HG02623 (cell line): ENCODE results near the gene CGB1.
"Not testable (repeated sequence)": the region's sequence is repeated elsewhere in the genome, so short reads cannot be mapped to it uniquely, and the experiment has no call there.

Experiments used
- ATAC-seq: cut with Tn5 transposase; IDR thresholded peaks from one replicate; pipeline ENCODE4 v1.9.1; 2021; ENCODE audit warnings: moderate library complexity; ENCODE audit not compliant: unreplicated experiment

The CGB1 gene

DNA sequence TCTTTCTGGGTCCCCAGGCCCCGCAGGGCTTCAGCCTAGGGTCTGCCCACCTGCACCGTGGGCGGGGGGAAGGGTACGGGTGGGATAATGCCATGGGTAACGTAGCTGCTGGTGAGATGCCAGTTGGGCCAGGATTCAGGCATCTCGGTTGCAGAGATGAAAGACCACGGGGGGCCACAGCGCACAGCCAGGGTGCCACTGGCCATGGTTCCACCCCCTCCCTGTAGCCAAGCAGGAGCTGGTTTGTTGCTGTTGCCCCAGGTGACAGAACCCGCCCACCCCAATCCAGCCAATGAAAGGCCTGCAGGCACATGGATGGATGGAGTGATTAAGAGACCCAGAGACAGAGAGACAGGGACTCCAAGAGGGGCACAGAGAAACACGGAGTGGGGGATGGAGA, 21.9 kb upstream of the CGB1 start:
- no peak for ATAC-seq

DNA sequence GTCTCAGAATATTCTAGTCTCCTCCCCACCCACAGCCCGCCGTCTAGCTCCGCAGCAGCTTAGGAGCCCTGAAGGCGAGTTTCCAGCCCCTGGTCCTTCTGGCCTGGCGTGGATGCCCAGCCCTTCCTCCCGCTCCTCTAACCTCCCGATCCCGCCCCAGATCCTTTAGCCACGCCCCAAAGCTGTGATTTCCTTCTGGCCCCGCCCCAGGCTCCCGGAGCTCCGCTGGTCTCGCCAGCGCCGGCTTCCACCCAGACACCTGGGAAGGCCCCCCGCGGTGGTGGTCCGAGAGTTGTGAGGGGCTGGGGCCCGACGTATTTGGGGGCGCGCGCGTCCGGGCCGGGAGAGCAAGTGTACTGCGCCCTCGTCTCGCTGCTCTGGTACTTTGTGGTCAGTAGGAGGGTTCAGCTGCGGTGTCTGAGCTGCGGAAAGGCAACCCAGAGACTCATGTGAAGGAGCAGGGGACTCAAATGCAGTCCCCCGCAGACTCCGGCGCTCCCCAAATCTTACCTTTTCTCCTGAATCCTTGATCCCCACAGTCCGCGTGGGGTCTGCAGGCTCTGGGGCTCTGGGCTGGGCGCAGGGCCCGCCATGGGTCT, 21.0 kb upstream of the CGB1 start, which contains the start of gene CGB7:
TSS of gene CGB7 (minus strand) at position 114 of the 599 bp plus-strand sequence. CDS start 2,374 bp downstream, outside the sequence.
- no peak for ATAC-seq

DNA sequence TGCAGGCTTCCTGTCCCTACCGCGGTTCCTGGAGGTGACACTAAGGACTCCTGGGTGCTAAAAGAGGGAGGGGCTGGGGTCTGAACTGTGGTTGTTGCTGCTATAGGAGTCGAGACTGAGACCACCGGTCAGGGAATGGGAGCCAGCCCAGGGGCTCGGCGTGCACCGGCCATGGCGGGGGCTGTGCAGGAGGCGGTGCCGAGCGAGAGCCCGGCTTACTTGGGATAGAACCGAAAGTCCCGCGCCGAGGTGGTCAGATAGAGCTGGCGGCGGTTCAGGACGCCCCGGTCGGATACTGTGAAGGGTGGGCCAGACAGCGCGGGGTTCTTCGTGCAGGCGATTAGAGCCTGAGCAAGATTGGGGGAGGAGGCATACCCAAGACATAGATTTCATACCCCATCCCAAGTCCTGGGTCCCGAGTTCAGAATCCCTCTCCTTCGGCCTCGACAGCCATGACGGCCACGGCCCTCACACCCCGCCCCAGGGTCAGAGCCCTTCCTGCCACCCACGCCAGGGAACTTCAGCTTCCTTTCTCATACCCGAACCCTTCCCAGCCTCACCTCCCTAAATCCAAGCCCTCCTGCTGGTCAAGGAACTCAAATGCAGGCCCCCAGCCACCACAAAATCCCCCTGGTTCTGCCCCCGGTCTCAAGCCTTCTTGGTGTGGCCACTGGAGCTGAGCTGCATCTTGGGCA, 20.4 kb upstream of the CGB1 start:
- ATAC-seq: not testable (repeated sequence)

DNA sequence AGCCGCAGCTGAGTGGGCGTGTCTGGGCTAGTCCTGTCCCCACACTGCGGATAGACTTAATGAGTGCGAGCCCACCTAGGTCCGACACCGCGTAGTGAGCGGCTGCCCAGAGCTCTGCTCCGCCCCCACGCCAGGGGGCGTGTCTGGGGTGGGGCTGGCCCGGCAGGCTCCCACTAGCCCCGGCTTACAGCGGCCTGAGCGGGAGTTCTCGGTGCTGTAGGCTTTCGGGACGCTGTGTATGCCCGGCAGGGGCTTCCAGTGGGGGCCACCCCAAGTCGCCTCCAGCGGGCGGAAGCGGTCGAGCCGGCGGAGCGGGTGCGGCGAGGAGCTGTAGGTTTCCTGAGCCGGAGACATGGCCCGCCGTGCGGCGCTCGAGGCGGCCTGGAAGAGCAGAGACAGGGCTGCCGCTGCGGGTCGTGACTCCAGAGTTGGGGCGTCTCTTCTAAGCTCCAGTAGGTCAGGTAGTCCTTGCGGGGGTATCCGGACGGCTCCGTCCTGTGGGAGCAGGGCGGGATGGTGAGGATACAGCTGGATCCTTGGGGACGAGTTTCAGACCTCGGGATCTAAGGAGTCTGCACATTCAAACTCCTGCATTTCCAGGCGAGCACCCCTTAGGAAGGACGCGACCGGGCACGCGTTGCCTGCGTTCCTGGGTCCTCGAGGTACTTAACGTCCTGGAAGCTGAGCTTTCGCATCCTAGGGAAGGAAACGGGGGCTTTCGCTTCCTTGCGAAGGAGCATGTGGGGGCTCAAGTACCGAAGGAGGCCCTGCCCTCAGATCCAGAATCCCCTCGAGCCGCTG, 19.6 kb upstream of the CGB1 start:
- no peak for ATAC-seq

DNA sequence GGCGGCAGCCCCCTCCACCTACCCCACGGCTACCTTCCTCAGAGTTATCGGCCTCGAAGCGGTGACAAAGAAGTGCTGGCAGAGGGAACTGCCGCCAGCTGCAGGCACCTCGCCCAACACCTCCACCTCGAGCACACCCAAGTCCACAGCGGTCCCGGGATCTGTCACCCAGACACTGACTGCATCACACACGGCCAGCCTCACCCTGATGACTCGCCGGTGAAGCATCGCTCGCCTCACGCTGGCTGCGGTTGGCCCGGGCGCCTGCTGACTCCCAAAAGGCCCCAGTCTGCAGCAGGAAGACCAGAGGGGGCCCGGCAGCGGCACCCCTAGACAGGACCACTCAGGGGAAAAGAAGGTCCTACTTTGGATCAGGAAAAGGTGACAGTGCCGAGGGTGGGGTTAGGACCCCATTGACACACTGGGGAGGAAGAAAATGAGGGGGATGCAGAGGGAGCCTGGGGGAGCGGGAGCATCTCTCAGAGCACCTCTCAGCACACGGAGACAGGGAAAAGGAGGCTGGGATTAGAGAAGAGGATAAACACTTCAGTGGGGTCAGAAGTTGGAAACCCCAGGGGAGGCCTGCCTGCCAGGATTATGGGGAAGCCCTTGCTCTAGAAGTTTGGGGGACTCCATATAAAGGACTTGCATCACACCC, 13.8 kb upstream of the CGB1 start:
- ATAC-seq: not testable (repeated sequence)

DNA sequence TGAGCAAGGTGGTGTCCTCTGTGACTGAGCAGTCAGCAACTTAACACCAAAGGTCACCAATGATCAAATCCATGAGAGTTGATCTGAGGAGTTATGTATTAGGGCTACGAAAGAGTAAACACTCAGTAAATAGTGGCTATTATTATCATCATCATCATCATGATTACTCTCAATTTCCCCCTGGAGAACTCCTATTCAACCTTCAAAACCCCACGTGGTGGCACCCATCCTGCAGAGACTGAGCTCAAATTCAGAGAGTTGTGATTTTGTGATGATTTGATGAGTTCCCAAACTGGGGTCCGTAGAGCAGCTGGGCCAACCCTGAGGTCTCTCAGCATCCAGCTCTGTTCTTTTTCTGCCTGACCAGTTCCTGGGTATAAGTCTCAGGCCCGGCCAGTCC, 13.1 kb upstream of the CGB1 start:
- ATAC-seq: not testable (repeated sequence)

DNA sequence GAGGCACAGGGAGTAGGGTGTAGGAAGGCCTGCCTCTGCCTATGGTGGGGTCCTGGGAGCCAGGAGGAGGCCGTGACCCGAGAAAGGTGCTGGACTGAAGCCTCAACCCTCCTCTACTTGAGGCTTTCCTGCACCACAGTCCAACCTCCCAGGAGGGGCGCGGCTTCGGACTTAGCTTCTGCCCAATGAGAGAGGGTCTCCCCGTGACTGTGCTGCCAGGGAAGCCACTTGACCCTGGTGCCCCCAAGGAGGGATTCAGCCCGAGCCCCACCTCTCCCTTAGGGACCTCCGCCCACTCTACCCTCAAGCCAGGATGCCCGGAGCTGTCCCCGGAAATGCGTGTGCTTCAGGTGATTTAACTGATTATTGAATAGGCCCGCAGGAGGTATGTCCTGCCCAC, 12.3 kb upstream of the CGB1 start, which contains the start of gene CGB8:
TSS of gene CGB8 (minus strand) at position 101 of the 400 bp plus-strand sequence. CDS start 372 bp downstream, outside the sequence.
- ATAC-seq: not testable (repeated sequence)

DNA sequence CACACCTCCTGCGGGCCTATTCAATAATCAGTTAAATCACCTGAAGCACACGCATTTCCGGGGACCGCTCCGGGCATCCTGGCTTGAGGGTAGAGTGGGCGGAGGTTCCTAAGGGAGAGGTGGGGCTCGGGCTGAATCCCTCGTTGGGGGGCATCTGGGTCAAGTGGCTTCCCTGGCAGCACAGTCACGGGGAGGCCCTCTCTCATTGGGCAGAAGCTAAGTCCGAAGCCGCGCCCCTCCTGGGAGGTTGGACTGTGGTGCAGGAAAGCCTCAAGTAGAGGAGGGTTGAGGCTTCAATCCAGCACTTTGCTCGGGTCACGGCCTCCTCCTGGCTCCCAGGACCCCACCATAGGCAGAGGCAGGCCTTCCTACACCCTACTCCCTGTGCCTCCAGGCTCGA, 6.9 kb upstream of the CGB1 start, which contains the start of gene CGB5:
TSS of gene CGB5 (plus strand) at position 301 of the 400 bp plus-strand sequence. CDS start 362 bp downstream, outside the sequence.
- ATAC-seq: not testable (repeated sequence)

DNA sequence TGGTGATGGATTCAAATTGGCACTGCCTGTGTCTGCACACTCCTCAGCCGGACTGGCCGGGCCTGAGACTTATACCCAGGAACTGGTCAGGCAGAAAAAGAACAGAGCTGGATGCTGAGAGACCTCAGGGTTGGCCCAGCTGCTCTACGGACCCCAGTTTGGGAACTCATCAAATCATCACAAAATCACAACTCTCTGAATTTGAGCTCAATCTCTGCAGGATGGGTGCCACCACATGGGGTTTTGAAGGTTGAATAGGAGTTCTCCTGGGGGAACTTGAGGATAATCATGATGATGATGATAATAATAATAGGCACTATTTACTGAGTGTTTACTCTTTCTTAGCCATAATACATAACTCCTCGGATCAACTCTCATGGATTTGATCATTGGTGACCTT, 6.0 kb upstream of the CGB1 start:
- not testable (repeated sequence) for ATAC-seq

DNA sequence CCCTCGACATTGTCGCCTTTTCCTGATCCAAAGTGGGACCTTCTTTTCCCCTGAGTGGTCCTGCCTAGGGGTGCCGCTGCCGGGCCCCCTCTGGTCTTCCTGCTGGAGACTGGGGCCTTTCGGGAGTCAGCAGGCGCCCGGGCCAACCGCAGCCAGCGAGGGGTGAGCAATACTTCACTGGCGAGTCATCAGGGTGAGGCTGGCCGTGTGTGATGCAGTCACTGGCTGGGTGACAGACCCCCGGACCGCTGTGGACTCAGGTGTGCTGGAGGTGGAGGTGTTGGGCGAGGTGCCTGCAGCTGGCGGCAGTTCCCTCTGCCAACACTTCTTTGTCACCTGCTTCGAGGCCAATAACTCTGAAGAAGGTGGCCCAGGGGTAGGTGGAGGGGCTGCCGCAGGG, 5.5 kb upstream of the CGB1 start:
- ATAC-seq: no peak

DNA sequence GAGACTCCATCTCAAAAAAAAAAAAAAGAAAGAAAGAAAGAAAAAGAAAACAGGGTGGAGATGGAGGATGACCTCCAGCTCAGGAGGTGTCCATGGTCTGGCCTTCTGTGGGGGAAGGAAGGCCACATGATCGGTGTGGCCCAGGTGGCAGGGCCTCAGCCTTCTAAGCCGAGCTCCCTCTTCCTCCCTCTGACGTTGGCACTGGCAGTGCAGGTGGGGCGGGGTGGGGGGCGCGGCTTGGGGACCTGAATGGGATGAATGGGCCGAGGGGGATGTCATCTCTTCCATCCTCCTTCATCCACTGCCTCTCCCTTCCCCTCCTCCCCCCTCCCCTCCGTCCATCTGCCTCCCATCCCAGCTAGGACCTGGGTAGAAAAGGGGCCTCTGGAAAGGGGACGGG, 3.0 kb upstream of the CGB1 start:
- not testable (repeated sequence) for ATAC-seq

DNA sequence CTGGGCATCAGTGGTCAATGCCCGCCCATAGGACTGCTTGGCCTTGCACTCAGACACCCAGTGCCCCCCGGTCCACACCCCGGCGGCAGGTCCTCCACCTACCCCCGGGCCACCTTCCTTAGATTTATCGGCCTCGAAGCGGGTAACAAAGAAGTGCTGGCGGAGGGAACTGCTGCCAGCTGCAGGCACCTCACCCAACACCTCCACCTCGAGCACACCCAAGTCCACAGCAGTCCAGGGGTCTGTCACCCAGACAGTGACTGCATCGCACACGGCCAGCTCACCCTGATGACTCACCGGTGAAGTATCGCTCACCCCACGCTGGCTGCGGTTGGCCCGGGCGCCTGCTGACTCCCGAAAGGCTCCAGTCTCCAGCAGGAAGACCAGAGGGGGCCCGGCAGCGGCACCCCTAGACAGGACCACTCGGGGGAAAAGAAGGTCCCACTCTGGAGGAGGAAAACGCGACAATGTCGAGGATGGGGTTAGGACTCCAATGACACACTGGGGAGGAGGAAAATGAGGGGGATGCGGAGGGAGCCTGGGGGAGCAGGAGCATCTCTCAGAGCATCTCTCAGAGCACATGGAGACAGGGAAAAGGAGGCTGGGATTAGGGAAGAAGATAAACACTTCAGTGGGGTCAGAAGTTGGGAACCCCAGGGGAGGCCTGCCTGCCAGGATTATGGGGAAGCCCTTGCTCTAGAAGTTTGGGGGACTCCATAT, 2.0 kb upstream of the CGB1 start:
- not testable (repeated sequence) for ATAC-seq

DNA sequence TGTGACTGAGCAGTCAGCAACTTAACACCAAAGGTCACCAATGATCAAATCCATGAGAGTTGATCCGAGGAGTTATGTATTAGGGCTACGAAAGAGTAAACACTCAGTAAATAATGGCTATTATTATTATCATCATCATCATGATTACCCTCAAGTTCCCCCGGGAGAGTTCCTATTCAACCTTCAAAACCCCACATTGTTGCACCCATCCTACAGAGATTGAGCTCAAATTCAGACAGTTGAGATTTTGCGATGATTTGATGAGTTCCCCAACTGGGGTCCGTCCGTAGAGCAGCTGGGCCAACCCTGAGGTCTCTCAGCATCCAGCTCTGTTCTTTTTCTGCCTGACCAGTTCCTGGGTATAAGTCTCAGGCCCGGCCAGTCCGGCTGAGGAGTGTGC, 1.4 kb upstream of the CGB1 start:
- ATAC-seq: not testable (repeated sequence)

DNA sequence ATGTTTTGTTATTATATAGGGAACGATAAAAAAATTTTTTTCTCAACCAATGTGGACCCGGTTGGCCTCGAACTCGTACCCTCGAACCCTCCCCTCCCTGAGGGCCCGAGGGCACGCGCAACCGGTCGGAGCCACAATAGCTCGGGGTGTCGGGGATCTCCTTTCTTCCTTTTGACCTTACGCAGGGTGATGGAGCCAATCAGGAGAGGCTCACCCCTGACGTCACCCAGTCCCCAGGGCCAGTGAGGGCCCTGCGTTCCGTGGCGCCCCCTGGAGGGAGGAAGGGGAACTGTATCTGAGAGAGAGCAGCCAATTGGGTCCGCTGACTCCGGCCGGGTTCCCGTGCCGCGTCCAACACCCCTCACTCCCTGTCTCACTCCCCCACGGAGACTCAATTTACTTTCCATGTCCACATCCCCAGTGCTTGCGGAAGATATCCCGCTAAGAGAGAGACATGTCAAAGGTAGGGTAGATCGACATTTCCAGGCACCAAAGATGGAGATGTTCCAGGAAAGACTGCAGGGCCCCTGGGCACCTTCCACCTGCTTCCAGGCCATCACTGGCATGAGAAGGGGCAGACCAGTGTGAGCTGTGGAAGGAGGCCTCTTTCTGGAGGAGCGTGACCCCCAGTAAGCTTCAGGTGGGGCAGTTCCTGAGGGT, 4.9 kb downstream of the CGB1 start, which contains the start of gene CGB2:
TSS of gene CGB2 (plus strand) at position 249 of the 660 bp plus-strand sequence. CDS start at position 455, 206 bp downstream.
- not testable (repeated sequence) for ATAC-seq

DNA sequence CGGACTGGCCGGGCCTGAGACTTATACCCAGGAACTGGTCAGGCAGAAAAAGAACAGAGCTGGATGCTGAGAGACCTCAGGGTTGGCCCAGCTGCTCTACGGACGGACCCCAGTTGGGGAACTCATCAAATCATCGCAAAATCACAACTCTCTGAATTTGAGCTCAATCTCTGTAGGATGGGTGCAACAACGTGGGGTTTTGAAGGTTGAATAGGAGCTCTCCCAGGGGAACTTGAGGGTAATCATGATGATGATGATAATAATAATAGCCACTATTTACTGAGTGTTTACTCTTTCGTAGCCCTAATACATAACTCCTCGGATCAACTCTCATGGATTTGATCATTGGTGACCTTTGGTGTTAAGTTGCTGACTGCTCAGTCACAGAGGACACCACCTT, 6.4 kb downstream of the CGB1 start:
- not testable (repeated sequence) for ATAC-seq

DNA sequence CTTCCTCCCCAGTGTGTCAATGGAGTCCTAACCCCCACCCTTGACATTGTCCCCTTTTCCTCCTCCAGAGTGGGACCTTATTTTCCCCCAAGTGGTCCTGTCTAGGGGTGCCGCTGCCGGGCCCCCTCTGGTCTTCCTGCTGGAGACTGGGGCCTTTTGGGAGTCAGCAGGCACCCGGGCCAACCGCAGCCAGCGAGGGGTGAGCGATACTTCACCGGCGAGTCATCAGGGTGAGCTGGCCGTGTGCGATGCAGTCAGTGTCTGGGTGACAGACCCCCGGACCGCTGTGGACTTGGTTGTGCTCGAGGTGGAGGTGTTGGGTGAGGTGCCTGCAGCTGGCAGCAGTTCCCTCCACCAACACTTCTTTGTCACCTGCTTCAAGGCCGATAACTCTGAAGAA, 6.9 kb downstream of the CGB1 start:
- not testable (repeated sequence) for ATAC-seq

DNA sequence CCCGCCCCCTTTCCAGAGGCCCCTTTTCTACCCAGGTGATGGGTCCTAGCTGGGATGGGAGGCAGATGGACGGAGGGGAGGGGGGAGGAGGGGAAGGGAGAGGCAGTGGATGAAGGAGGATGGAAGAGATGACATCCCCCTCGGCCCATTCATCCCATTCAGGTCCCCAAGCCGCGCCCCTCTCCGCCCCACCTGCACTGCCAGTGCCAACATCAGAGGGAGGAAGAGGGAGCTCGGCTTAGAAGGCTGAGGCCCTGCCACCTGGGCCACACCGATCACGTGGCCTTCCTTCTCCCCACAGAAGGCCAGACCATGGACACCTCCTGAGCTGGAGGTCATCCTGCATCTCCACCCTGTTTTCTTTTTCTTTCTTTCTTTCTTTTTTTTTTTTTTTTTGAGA, 8.0 kb downstream of the CGB1 start:
- ATAC-seq: not testable (repeated sequence)

DNA sequence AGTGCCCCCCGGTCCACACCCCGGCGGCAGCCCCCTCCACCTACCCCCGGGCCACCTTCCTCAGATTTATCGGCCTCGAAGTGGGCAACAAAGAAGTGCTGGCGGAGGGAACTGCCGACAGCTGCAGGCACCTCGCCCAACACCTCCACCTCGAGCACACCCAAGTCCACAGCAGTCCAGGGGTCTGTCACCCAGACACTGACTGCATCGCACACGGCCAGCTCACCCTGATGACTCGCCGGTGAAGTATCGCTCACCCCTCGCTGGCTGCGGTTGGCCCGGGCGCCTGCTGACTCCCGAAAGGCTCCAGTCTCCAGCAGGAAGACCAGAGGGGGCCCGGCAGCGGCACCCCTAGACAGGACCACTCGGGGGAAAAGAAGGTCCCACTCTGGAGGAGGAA, 11.1 kb downstream of the CGB1 start:
- not testable (repeated sequence) for ATAC-seq

DNA sequence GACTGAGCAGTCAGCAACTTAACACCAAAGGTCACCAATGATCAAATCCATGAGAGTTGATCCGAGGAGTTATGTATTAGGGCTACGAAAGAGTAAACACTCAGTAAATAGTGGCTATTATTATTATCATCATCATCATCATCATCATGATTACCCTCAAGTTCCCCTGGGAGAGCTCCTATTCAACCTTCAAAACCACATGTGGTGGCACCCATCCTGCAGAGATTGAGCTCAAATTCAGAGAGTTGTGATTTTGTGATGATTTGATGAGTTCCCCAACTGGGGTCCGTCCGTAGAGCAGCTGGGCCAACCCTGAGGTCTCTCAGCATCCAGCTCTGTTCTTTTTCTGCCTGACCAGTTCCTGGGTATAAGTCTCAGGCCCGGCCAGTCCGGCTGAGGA, 11.6 kb downstream of the CGB1 start:
- ATAC-seq: not testable (repeated sequence)

DNA sequence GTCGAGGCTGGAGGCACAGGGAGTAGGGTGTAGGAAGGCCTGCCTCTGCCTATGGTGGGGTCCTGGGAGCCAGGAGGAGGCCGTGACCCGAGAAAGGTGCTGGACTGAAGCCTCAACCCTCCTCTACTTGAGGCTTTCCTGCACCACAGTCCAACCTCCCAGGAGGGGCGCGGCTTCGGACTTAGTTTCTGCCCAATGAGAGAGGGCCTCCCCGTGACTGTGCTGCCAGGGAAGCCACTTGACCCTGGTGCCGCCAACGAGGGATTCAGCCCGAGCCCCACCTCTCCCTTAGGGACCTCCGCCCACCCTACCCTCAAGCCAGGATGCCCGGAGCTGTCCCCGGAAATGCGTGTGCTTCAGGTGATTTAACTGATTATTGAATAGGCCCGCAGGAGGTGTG, 12.5 kb downstream of the CGB1 start, which contains the start of gene CGB3:
TSS of gene CGB3 (minus strand) at position 101 of the 400 bp plus-strand sequence. CDS start 362 bp downstream, outside the sequence.
- ATAC-seq: not testable (repeated sequence)
